AG10803 (cell line): ENCODE data around the gene XPR1.
A peak's percentile ranks its signal among the peaks of the same experiment; 100 is the strongest.

Source experiments
- DNase-seq: peaks from one replicate; pipeline ENCODE4 v3.0.0; 2010; ENCODE audit warnings: low read depth
- H3K4me3 ChIP-seq: 2 replicates; pipeline ENCODE4 v1.5.1; 2011; ENCODE audit warnings: mild to moderate bottlenecking, low read length, control low read depth
- TF ChIP-seq, protein P1 (sequence below): conservative IDR thresholded peaks from 2 replicates; pipeline ENCODE4 v1.5.1; 2011; ENCODE audit warnings: mild to moderate bottlenecking, low read length, control low read depth, inconsistent platforms

The XPR1 gene

DNA sequence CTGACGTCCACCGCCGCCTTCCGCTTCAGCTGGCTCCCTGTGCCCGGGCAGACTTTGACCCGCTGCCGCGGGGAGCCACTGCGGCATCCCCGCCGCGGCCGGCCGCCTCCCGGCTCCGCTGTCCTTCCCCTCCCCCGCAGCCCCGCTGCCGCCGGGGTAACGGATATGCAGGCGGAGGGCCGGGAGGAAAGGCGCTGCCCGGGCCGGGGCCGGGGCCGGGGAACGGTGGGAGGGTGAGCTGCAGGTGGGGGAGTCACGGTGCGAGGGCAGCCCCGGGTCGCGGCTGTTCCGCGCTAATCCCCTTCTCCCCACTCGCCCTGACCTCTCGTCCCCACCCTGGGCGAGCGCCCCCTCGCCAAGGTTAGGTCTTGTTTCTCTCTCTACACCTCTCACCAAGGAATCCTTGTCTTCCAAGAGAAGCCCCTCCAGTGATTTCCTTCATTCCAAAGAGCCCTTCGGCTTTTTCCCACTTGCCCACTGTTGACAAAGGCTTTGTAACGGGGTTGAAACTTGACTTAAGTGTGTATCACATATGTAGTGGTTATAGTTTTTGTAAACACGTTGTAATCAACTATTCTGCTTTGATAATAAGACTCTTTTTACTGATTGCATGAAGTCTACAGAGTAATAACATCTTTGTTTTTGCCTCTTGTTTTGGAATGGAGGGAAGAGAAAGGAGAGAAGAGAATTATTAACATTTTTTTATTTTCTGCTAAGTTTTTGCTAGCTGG is 669 bp downstream of the XPR1 start:
- no peak for DNase-seq
- TF ChIP-seq, protein P1, sequence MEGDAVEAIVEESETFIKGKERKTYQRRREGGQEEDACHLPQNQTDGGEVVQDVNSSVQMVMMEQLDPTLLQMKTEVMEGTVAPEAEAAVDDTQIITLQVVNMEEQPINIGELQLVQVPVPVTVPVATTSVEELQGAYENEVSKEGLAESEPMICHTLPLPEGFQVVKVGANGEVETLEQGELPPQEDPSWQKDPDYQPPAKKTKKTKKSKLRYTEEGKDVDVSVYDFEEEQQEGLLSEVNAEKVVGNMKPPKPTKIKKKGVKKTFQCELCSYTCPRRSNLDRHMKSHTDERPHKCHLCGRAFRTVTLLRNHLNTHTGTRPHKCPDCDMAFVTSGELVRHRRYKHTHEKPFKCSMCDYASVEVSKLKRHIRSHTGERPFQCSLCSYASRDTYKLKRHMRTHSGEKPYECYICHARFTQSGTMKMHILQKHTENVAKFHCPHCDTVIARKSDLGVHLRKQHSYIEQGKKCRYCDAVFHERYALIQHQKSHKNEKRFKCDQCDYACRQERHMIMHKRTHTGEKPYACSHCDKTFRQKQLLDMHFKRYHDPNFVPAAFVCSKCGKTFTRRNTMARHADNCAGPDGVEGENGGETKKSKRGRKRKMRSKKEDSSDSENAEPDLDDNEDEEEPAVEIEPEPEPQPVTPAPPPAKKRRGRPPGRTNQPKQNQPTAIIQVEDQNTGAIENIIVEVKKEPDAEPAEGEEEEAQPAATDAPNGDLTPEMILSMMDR, result peak; percentile 29; the same call in 1 of the 2 replicates
- peak overlapping the region; percentile 92 for H3K4me3 ChIP-seq

DNA sequence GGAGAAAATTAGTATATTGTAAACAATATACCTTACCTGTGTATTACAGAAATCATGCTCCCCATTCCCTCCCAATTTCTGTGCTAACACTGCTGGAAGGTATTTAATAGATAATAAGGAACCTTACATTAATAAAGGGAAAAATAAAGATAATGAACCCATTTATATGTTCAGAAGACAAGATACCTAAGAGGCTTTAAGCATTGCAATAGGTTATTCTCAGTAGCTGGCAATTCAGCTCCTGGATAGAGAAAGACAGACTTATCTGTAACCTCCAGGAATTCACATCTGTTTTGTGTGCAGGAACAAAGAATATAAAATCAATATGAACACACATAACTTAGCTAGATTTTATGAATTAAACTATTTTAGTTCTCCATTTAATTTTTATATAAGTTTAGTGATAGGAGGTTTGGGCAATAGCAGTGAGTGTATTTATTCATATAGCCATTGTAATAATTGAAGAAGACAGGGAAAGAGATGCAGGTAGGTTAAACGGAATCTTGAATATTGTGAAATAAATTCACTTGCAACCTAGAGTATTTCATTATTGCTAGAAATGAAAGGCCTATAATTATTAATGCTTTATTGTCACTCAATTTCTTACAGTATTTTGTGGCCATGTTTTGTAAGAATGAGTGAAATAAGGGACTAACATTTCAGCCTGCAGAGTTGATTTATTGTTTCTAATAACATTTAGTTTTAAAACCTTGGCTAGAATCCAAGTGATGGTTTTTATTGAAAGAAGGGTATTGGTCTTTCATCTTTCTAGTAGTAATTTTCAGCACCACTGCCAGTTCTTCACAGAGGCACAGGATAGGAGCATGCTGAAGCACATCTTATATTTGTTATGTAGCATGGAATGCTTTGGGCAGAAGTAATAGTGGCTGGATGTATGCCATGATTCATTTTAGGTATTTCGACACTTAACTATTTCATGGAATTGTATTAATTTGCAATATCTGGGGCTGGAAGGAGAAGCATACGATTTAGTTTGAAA is 1.5 kb downstream of the XPR1 start:
- peak overlapping the region; percentile 92 for H3K4me3 ChIP-seq
- TF ChIP-seq, protein P1, result no peak
- peak; percentile 73 for DNase-seq

DNA sequence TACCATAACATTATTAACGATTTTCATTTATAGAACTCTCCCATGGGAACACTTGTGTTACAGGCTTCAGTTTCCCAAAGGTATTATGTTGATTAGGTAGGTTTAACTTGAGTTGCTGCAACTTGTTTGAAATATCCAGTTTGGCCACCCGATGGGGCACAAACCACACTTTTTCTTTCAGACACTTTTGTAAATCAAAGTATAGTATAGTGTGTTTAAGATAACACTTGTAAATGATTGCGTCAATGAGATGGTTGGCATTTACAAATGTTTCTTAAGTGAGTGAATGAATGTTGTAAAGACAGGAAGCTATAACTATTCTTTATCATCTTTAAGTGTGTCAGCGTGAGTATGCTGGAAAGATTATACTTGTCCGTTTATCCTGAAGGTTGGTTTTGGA is 4.3 kb downstream of the XPR1 start:
- no peak for DNase-seq
- TF ChIP-seq, protein P1, result no peak
- no peak overlapping the region for H3K4me3 ChIP-seq

DNA sequence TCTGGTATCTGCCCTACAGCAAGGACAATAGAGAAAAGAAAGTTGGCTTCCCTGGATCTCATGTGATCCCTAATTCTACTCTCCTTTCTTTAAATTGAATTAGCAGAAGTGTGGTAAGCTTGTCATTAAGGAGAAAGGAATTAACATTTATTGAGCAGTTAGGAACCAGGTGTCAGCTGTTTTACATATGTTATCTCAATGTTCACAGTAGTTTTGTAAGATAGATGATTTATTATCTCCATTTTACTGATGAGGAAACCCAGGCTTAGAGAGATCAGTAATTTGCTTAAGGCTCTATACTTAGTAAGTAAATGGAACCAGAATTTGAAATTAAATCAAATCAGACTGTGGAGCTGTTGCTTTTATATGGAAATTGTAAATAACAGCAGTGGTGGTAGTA is 8.0 kb downstream of the XPR1 start:
- TF ChIP-seq, protein P1, result no peak
- DNase-seq, result no peak
- H3K4me3 ChIP-seq, result no peak overlapping the region

DNA sequence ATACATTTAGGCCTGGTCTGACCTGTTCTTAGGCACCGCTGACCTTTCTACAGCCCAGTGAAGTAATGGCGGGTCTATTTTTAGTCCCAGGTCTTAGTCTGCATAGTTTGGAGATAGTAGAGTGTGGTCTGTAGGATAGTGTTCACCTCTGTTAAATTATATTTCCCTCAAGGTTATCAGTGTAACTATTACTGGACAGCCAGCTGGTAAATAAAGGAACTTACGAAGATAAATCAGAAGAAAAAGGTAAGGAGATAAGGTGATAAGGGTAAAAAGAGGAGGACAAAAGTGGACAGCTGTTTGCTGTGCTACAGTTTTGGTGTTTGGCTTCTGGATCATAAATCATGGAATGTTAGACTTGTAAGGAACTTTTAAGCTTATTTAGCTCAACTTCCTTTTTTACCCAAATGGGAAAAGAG is 8.7 kb downstream of the XPR1 start:
- H3K4me3 ChIP-seq, result no peak overlapping the region

DNA sequence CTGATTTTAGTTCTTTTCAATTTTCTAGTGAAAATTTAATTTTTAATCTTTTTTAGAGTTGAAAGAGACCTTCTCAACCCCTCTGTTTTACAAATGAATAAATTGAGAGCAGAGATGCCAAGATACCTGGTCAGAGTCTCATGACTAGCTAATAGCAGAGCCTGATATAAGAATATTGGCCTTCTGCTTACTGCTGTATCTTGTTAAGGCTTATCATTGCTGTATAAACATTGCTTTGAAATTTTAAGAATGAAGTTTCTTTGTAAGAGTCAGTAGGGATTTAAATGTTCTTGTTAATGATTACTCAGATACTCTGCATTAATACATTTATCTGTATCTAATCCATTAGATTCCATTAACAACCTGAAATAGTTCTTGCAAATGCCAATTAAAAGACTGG is 9.8 kb downstream of the XPR1 start:
- TF ChIP-seq, protein P1, result no peak
- no peak overlapping the region for H3K4me3 ChIP-seq
- DNase-seq, result no peak

More for the DNA sequence above, 8.7 kb downstream of the XPR1 start:
- TF ChIP-seq, protein P1, result no peak
- DNase-seq, result no peak

DNA sequence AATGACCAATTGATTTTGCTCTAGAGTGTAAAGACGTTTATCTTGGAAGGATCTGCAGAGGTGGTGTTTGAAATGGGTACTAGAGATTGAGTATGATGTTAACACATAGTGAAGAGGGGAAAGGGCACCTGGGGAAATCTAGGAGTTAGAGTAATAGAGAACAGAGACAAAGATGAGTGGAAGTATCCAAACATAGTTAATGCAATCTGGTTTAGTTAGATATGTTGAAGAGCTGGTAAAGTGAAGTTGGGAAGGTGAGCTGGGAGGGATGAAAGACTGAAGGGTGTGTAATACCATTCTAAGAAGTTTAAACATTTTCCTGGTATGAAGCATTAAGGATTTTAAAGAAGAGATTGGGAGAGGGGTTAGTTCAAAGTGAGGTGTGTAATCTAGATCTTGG is 11.0 kb downstream of the XPR1 start:
- DNase-seq, result no peak
- TF ChIP-seq, protein P1, result no peak
- H3K4me3 ChIP-seq, result no peak overlapping the region
